Naive B cell (primary cell): ENCODE data around the gene PCDHB13. TPM values are rescaled to one million over a fixed set of nuclear protein-coding genes. Genes with fewer than 3 reads are reported as not detected.
A peak's percentile ranks its signal among the peaks of the same experiment; 100 is the strongest.
"Not testable (repeated sequence)": the region's sequence is repeated elsewhere in the genome, so short reads cannot be mapped to it uniquely, and the experiment has no call there.

Experiments used
- ATAC-seq, 2 donors: fragments of 150-1000 bp; cut with Tn5 transposase; 2 replicates each; pipeline ENCODE4 v1.10.0; 2021; ENCODE audit warnings: low read depth in 2 of 2, mild to moderate bottlenecking in 2 of 2, moderate library complexity in 2 of 2
- DNase-seq: peaks from one replicate; pipeline ENCODE4 v3.0.0; 2022
- H3K27ac Mint-ChIP-seq, 6 donors: one replicate each; pipeline ENCODE4 v1.8.0; 2020 to 2022; ENCODE audit warnings: mild to moderate bottlenecking in 6 of 6, mixed read lengths in 6 of 6, moderate library complexity in 5 of 6, inconsistent platforms in 2 of 6
- H3K27me3 Mint-ChIP-seq, 3 donors: one replicate each; pipeline ENCODE4 v1.8.0; 2021 to 2022; ENCODE audit warnings: mixed read lengths in 3 of 3, mild to moderate bottlenecking in 1 of 3
- H3K36me3 Mint-ChIP-seq, 2 donors: one replicate each; pipeline ENCODE4 v1.8.0; 2020 to 2022; ENCODE audit warnings: mixed read lengths in 2 of 2, inconsistent platforms in 1 of 2, mild to moderate bottlenecking in 1 of 2
- H3K4me1 Mint-ChIP-seq, 3 donors: one replicate each; pipeline ENCODE4 v1.8.0; 2020 to 2022; ENCODE audit warnings: mixed read lengths in 3 of 3, inconsistent platforms in 1 of 3, mild to moderate bottlenecking in 1 of 3, moderate library complexity in 1 of 3
- H3K4me3 Mint-ChIP-seq, 8 donors: one replicate each; pipeline ENCODE4 v1.8.0; 2020 to 2022; ENCODE audit warnings: mild to moderate bottlenecking in 8 of 8, mixed read lengths in 8 of 8, moderate library complexity in 8 of 8, inconsistent platforms in 2 of 8
- H3K9me3 Mint-ChIP-seq, 7 donors: one replicate each; pipeline ENCODE4 v1.8.0; 2020 to 2022; ENCODE audit warnings: mixed read lengths in 7 of 7, mild to moderate bottlenecking in 5 of 7, inconsistent platforms in 2 of 7, moderate library complexity in 1 of 7
- polyA plus RNA-seq, 6 donors: library from polyadenylated mRNA; unstranded; fragments of 300-500 nt; fragmentation: Illumina TruSeq; gene quantifications; one replicate each; pipeline ENCODE4 v1.2.3, GENCODE V29; 2021; ENCODE audit warnings: low read depth in 6 of 6

The PCDHB13 gene
- polyA plus RNA-seq, 6 donors from 2014 or later, result not detected

- H3K4me1 Mint-ChIP-seq, H3K27ac Mint-ChIP-seq, ATAC-seq, DNase-seq: not testable (repeated sequence)
- peaks cover 8 to 75% (median 35%) of the 10 kb centered on the region in 7 donors for H3K9me3 Mint-ChIP-seq
- H3K36me3 Mint-ChIP-seq, result peaks cover 15 to 26% of the 10 kb centered on the region in 2 donors
- H3K27me3 Mint-ChIP-seq, result peaks cover 53 to 68% (median 65%) of the 10 kb centered on the region in 3 donors
- H3K4me3 Mint-ChIP-seq, result peak overlapping the region in 1 of 8 donors; percentile 22
Measured at GRCh38 chr5:141216035-141216434, 2.3 kb downstream of the PCDHB13 start.

GRCh38 chr5:141223112-141223783, 9.5 kb downstream of the PCDHB13 start, which contains the start of gene PCDHB14:
Gene PCDHB14, plus strand, starts transcription at chr5:141223343. Its CDS starts 163 bp downstream, at chr5:141223506.
- ATAC-seq (no peak), DNase-seq (no peak)
- peak within 1 kb of the TSS in 5 of 8 donors; percentile 9 to 68 (median 45) for H3K4me3 Mint-ChIP-seq
- H3K27me3 Mint-ChIP-seq, result peaks cover 39 to 73% (median 46%) of the 10 kb centered on the region in 3 donors
- H3K9me3 Mint-ChIP-seq, result peaks cover 4 to 73% (median 32%) of the 10 kb centered on the region in 7 donors
- H3K4me1 Mint-ChIP-seq, result peaks cover 0 to 10% (median 0%) of the 10 kb centered on the region in 3 donors
- no peak within 1 kb of the TSS for H3K27ac Mint-ChIP-seq
- H3K36me3 Mint-ChIP-seq, result peaks cover 11 to 12% of the 10 kb centered on the region in 2 donors

DNA sequence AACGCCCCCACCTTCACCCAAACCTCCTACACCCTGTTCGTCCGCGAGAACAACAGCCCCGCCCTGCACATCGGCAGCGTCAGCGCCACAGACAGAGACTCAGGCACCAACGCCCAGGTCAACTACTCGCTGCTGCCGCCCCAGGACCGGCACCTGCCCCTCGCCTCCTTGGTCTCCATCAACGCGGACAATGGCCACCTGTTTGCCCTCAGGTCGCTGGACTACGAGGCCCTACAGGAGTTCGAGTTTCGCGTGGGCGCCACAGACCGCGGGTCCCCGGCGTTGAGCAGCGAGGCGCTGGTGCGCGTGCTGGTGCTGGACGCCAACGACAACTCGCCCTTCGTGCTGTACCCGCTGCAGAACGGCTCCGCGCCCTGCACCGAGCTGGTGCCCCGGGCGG, 11.1 kb downstream of the PCDHB13 start:
- H3K36me3 Mint-ChIP-seq, H3K4me3 Mint-ChIP-seq, DNase-seq, ATAC-seq, H3K4me1 Mint-ChIP-seq, H3K27ac Mint-ChIP-seq: not testable (repeated sequence)
- Mint-ChIP-seq H3K9me3 (peaks cover 6 to 64% (median 26%) of the 10 kb centered on the region in 7 donors), H3K27me3 (peaks cover 35 to 68% (median 37%) of the 10 kb centered on the region in 3 donors)

DNA sequence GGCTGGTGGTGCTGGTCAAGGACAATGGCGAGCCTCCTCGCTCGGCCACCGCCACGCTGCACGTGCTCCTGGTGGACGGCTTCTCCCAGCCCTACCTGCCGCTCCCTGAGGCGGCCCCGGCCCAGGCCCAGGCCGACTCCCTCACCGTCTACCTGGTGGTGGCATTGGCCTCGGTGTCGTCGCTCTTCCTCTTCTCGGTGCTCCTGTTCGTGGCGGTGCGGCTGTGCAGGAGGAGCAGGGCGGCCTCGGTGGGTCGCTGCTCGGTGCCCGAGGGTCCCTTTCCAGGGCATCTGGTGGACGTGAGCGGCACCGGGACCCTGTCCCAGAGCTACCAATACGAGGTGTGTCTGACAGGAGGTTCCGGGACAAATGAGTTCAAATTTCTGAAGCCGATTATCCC, 11.7 kb downstream of the PCDHB13 start:
- peaks cover 32 to 62% (median 32%) of the 10 kb centered on the region in 3 donors for H3K27me3 Mint-ChIP-seq
- not testable (repeated sequence) for H3K4me3 Mint-ChIP-seq, H3K4me1 Mint-ChIP-seq, DNase-seq, H3K36me3 Mint-ChIP-seq, ATAC-seq
- H3K9me3 Mint-ChIP-seq, result peaks cover 6 to 58% (median 25%) of the 10 kb centered on the region in 7 donors
- H3K27ac Mint-ChIP-seq, result peak overlapping the region in 1 of 6 donors; percentile 37

DNA sequence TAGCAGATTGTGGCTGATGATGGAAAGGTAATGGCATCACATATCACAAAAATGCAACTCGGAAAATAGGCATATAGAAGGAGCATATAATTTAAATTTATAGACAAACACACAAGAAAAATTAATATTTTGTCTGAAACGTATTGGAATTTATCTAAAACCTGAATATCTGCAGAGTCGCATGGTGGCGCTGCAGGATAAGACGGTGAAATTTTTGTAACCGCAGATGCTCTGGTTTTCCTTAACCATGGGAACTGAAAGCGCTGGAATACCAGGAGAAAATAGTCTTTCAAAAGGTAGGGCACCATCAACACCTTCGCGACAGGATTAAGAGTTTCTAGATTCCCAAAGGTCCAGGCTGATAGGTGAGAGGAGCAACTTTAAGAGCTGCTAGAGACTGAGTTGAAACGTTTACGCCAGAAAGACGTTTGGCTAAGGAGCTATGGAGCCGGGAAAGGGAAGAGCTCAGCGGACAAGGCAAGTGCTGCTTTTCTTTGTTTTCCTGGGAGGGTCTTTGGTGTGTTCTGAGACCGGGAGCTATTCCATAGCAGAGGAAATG, 20.5 kb downstream of the PCDHB13 start:
- peaks cover 9 to 72% (median 54%) of the 10 kb centered on the region in 7 donors for H3K9me3 Mint-ChIP-seq
- no peak overlapping the region for H3K27ac Mint-ChIP-seq
- H3K27me3 Mint-ChIP-seq, result peaks cover 27 to 50% (median 29%) of the 10 kb centered on the region in 3 donors
- ATAC-seq (no peak), DNase-seq (no peak)
- H3K4me3 Mint-ChIP-seq, result peak overlapping the region in 1 of 8 donors; percentile 50
- peaks cover 0 to 3% (median 0%) of the 10 kb centered on the region in 3 donors for H3K4me1 Mint-ChIP-seq
- peaks cover 15 to 20% of the 10 kb centered on the region in 2 donors for H3K36me3 Mint-ChIP-seq

GRCh38 chr5:141235922-141236321, 22.2 kb downstream of the PCDHB13 start:
- ATAC-seq, H3K4me1 Mint-ChIP-seq, DNase-seq: not testable (repeated sequence)
- Mint-ChIP-seq H3K9me3 (peaks cover 9 to 89% (median 66%) of the 10 kb centered on the region in 7 donors), H3K36me3 (peaks cover 26 to 32% of the 10 kb centered on the region in 2 donors), H3K27me3 (peaks cover 41 to 68% (median 46%) of the 10 kb centered on the region in 3 donors), H3K27ac (peak overlapping the region in 1 of 6 donors; percentile 59), H3K4me3 (peak overlapping the region in 1 of 8 donors; percentile 65)

DNA sequence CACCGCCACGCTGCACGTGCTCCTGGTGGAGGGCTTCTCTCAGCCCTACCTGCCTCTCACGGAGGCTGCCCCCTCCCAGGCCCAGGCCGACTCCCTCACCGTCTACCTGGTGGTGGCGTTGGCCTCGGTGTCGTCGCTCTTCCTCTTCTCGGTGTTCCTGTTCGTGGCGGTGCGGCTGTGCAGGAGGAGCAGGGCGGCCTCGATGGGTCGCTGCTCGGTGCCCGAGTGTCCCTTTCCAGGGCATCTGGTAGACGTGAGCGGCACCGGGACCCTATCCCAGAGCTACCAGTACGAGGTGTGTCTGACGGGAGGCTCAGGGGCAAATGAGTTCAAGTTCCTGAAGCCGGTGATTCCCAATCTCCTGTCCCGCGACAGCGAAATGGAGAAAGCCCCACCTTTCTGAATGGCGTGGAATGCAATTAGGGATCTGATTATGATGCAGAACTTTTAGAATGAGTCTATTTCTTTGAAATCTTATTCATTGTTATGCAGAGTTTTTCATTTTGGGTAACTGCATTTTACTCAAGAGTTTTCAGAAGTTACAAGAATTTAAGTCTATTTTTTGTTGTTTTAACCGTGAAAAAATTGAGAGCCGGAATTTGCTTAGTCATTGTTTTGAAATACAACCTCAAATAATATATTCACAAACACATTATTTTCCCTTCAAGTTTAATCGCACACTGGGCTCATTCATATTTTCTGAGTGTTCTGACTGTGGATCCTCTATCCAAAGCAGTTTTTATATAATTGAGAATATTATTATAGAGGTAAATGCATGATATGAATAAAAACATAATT, 23.0 kb downstream of the PCDHB13 start:
- peaks cover 44 to 73% (median 52%) of the 10 kb centered on the region in 3 donors for H3K27me3 Mint-ChIP-seq
- peaks cover 27 to 35% of the 10 kb centered on the region in 2 donors for H3K36me3 Mint-ChIP-seq
- H3K9me3 Mint-ChIP-seq, result peaks cover 9 to 84% (median 61%) of the 10 kb centered on the region in 7 donors
- H3K4me3 Mint-ChIP-seq, result no peak overlapping the region
- ATAC-seq, result no peak
- H3K27ac Mint-ChIP-seq, result peak overlapping the region in 2 of 6 donors; percentile 36 to 92
- peaks cover 0 to 3% (median 0%) of the 10 kb centered on the region in 3 donors for H3K4me1 Mint-ChIP-seq
- DNase-seq, result no peak

DNA sequence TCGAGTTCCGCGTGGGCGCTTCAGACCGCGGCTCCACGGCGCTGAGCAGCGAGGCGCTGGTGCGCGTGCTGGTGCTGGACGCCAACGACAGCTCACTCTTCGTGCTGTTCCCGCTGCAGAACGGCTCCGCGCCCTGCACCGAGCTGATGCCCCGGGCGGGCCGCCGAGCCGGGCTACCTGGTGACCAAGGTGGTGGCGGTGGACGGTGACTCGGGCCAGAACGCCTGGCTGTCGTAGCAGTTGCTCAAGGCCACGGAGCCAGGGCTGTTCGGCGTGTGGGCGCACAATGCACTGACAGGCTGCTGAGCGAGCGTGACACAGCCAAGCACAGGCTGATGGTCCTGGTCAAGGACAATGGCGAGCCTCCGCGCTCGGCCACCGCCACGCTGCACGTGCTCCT, 27.8 kb downstream of the PCDHB13 start:
- H3K36me3 Mint-ChIP-seq, result peaks cover 25 to 54% of the 10 kb centered on the region in 2 donors
- no peak for DNase-seq
- no peak for ATAC-seq
- H3K4me1 Mint-ChIP-seq, result no peaks in the 10 kb centered on the region
- peaks cover 4 to 89% (median 66%) of the 10 kb centered on the region in 7 donors for H3K9me3 Mint-ChIP-seq
- H3K27ac Mint-ChIP-seq, result no peak overlapping the region
- peaks cover 38 to 67% (median 57%) of the 10 kb centered on the region in 3 donors for H3K27me3 Mint-ChIP-seq
- H3K4me3 Mint-ChIP-seq, result no peak overlapping the region

DNA sequence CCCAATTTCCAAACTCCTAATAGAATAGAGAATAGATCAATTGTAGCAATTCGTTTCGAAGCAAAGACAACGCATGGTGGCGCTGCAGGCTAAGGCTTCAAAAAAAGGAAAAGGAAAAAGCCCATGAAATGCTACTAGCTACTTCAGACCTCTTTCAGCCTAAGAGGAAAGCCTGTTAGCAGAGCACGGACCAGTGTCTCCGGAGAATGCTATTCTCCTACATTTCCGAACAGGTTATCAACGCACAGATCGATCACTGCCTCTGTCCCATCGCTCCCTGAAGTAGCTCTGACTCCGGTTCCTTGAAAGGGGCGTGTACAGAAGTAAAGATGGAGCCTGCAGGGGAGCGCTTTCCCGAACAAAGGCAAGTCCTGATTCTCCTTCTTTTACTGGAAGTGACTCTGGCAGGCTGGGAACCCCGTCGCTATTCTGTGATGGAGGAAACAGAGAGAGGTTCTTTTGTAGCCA, 31.6 kb downstream of the PCDHB13 start, which contains the start of gene PCDHB15:
TSS of gene PCDHB15 (plus strand) at position 146 of the 468 bp plus-strand sequence. CDS start at position 330, 184 bp downstream.
- Mint-ChIP-seq H3K4me1 (no peaks in the 10 kb centered on the region), H3K27me3 (peaks cover 21 to 60% (median 44%) of the 10 kb centered on the region in 3 donors), H3K9me3 (peaks cover 10 to 91% (median 70%) of the 10 kb centered on the region in 7 donors), H3K36me3 (peaks cover 25 to 64% of the 10 kb centered on the region in 2 donors), H3K27ac (peak within 1 kb of the TSS in 1 of 6 donors; percentile 54), H3K4me3 (peak within 1 kb of the TSS in 4 of 8 donors; percentile 19 to 78 (median 55))
- ATAC-seq (no peak), DNase-seq (no peak)

DNA sequence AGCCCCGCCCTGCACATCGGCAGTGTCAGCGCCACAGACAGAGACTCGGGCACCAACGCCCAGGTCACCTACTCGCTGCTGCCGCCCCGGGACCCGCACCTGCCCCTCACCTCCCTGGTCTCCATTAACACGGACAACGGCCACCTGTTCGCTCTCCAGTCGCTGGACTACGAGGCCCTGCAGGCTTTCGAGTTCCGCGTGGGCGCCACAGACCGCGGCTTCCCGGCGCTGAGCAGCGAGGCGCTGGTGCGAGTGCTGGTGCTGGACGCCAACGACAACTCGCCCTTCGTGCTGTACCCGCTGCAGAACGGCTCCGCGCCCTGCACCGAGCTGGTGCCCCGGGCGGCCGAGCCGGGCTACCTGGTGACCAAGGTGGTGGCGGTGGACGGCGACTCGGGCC, 33.3 kb downstream of the PCDHB13 start:
- not testable (repeated sequence) for H3K27ac Mint-ChIP-seq, H3K4me3 Mint-ChIP-seq, H3K4me1 Mint-ChIP-seq, DNase-seq, ATAC-seq
- Mint-ChIP-seq H3K27me3 (peaks cover 12 to 49% (median 29%) of the 10 kb centered on the region in 3 donors), H3K9me3 (peaks cover 7 to 93% (median 70%) of the 10 kb centered on the region in 7 donors), H3K36me3 (peaks cover 19 to 52% of the 10 kb centered on the region in 2 donors)

DNA sequence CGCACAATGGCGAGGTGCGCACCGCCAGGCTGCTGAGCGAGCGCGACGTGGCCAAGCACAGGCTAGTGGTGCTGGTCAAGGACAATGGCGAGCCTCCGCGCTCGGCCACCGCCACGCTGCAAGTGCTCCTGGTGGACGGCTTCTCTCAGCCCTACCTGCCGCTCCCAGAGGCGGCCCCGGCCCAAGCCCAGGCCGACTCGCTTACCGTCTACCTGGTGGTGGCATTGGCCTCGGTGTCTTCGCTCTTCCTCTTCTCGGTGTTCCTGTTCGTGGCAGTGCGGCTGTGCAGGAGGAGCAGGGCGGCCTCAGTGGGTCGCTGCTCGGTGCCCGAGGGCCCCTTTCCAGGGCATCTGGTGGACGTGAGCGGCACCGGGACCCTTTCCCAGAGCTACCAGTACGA, 33.7 kb downstream of the PCDHB13 start:
- not testable (repeated sequence) for DNase-seq, H3K27ac Mint-ChIP-seq, H3K4me1 Mint-ChIP-seq, ATAC-seq
- peaks cover 19 to 49% of the 10 kb centered on the region in 2 donors for H3K36me3 Mint-ChIP-seq
- H3K4me3 Mint-ChIP-seq, result peak overlapping the region in 1 of 8 donors; percentile 7
- peaks cover 6 to 93% (median 70%) of the 10 kb centered on the region in 7 donors for H3K9me3 Mint-ChIP-seq
- peaks cover 7 to 49% (median 26%) of the 10 kb centered on the region in 3 donors for H3K27me3 Mint-ChIP-seq

DNA sequence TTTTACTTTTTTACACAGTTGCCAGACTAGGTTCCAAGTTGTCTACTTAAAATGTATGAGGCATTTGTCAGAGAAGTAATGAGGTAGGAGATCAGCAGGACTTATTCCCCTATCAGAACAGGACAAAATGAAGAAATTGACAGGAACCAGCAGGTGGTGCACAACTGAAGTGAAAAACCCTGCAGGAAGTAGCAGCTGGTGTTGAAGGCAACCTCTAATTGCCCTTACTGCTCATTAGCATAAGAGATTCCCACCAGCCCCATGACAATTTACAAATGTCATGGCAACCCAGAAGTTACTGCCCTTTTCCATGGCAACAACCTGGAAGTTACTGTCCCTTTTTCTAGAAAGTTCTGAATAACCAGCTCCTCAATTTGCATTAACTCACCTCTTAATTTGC, 36.9 kb downstream of the PCDHB13 start:
- no peak overlapping the region for H3K4me3 Mint-ChIP-seq
- H3K9me3 Mint-ChIP-seq, result peaks cover 6 to 93% (median 76%) of the 10 kb centered on the region in 7 donors
- no peaks in the 10 kb centered on the region for H3K4me1 Mint-ChIP-seq
- H3K27me3 Mint-ChIP-seq, result peaks cover 0 to 17% (median 0%) of the 10 kb centered on the region in 3 donors
- H3K36me3 Mint-ChIP-seq, result peaks cover 24 to 33% of the 10 kb centered on the region in 2 donors
- no peak overlapping the region for H3K27ac Mint-ChIP-seq
- no peak for DNase-seq
- ATAC-seq, result no peak
